Choroid plexus epithelial cell (primary cell): ENCODE results near the gene MOV10L1.
"Not testable (repeated sequence)": the region's sequence is repeated elsewhere in the genome, so short reads cannot be mapped to it uniquely, and the experiment has no call there.

Experiments
- DNase-seq: peaks from one replicate; pipeline ENCODE4 v3.0.0-alpha.2; 2010; ENCODE audit warnings: low read depth
- H3K4me3 ChIP-seq: 2 replicates; pipeline ENCODE4 v1.5.1; 2011; ENCODE audit warnings: low read depth, mild to moderate bottlenecking, control low read depth, low read length, moderate library complexity
- TF ChIP-seq, protein P1 (sequence below): conservative IDR thresholded peaks from 2 replicates; pipeline ENCODE4 v1.5.1; 2011; ENCODE audit warnings: low read depth, mild to moderate bottlenecking, control low read depth, inconsistent platforms, low read length, moderate library complexity

The MOV10L1 gene

DNA sequence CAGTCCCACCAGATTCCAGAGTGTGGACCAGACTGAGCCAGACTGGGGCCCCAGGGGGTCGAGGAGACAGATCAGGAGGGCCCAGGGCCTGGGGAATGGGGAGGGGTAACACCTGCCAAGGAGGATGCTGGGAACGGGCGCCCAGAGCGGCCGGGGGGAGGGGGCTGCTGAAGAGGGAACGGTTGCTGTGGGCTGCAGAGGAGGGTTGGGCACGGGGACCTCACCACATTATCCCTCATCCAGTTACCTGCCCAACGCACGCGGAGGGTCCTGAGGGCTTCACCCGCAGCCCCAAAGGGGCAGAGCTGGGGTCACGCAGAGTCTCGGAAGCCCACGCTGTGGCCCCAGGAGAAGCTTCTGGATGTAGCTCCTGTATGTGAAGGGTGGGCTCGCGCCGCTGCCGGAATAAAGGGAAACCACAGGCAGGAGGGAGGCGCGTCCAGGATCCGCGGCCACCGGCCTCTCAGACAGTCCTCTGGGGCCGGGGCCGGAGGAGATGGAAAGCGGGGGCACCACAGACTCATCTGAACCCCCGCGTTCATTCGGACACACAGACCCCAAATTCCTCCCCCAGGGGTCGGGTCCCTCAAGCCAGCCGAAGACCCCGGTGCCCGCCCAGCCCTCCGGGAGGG is 110.1 kb downstream of the MOV10L1 start:
- peak overlapping the region; percentile 77 for H3K4me3 ChIP-seq
- DNase-seq, result no peak
- TF ChIP-seq, protein P1, sequence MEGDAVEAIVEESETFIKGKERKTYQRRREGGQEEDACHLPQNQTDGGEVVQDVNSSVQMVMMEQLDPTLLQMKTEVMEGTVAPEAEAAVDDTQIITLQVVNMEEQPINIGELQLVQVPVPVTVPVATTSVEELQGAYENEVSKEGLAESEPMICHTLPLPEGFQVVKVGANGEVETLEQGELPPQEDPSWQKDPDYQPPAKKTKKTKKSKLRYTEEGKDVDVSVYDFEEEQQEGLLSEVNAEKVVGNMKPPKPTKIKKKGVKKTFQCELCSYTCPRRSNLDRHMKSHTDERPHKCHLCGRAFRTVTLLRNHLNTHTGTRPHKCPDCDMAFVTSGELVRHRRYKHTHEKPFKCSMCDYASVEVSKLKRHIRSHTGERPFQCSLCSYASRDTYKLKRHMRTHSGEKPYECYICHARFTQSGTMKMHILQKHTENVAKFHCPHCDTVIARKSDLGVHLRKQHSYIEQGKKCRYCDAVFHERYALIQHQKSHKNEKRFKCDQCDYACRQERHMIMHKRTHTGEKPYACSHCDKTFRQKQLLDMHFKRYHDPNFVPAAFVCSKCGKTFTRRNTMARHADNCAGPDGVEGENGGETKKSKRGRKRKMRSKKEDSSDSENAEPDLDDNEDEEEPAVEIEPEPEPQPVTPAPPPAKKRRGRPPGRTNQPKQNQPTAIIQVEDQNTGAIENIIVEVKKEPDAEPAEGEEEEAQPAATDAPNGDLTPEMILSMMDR, result no peak

DNA sequence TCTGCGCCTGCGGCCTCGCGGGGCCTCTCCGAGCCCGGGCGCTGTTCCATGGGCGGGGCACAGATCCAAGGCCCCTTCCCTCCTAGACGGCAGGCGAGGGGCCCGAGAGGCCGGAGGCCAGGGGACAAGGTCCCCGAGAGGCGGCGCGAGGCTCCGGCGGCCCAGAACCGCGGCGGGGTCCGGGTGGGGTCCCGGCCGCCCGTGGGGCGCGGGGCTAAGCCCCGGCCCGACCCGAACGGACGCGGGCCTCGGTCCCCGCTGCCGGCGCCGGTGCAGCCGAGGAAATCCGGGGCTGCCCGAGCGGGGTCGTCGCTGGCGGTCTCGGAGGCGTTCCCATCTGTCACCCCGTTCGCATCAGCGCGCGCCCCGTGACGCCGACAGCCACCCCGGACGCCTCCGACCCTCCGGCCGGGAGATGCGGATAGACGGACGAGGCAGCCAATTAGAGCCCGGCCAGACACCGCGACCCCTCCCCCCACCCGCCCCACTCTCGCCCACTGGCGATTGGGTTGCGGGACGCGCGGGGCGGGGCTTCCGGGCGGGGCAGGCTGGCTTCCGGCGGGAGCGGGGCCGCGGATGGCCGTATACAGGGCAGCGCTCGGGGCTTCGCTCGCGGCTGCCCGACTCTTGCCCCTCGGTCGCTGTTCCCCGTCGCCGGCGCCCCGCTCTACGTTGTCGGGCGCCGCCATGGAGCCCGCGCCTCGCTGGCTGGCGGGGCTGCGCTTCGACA is 110.8 kb downstream of the MOV10L1 start, which contains the start of gene SELENOO:
Gene SELENOO, plus strand, starts transcription at position 551 of the 730 bp plus-strand sequence. Its CDS starts 26 bp downstream, at position 577.
- peak; percentile 89 for DNase-seq
- TF ChIP-seq, protein P1, result no peak
- peak within 1 kb of the TSS; percentile 77 for H3K4me3 ChIP-seq

DNA sequence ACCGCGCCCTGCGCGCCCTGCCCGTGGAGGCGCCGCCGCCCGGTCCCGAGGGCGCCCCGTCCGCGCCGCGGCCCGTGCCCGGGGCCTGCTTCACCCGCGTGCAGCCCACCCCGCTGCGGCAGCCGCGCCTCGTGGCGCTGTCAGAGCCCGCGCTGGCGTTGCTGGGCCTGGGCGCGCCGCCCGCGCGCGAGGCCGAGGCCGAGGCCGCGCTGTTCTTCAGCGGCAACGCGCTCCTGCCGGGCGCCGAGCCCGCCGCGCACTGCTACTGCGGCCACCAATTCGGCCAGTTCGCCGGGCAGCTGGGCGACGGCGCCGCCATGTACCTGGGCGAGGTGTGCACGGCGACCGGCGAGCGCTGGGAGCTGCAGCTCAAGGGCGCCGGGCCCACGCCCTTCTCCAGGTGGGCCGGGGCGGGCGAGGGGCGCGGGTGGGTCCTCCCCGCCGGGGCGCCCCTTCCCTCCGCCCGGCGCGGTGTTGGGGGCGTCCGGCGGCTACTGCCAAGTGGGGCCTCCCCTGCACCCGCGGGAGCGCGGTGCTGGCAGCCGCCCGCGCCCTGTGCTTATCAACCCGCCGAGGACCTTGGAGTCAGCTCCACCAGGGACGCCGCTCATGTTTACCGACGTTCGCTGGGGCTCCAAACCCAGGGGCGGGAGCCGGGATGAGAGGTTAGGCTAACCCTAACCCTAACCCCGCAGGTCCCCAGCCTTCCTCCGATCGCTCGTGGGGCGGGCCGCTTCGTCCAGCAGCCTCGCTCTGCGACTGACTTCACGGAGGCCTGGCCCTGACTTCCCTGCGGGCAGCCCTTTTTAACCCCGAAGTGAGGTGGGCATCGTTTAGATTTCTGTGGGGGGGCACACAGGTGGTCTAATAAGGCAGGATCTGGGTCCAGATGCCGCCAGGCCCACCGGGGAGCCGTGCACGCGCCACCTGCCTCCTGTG is 111.7 kb downstream of the MOV10L1 start:
- TF ChIP-seq, protein P1, result no peak
- peak overlapping the region; percentile 77 for H3K4me3 ChIP-seq
- DNase-seq, result no peak

DNA sequence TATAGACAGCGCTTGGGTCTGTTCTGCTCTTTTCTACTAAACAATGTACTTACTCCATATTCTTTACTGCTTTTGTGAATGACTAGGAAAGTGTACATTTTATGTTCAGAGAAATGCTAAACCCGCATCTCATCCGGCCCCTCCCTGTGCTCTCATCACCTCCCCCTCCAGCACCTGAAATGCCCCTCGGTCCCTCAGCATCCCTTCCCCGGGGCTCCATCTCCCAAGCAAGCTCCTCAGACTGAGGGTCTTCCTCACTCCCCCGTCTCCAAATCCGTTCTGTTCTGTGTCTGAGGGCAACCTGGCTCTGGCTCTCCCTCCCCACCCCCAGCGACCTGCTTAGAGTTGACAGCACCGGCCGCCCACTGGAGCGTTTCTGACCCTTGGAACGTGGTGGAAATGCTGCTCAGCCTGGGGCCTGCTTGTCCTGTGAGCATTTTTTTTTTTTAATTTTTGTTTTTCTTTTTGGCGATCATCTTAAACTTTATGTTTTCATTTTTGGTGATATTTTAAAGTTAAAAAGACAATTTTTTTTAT is 112.4 kb downstream of the MOV10L1 start:
- DNase-seq, result no peak
- peak overlapping the region; percentile 77 for H3K4me3 ChIP-seq
- TF ChIP-seq, protein P1, result no peak

DNA sequence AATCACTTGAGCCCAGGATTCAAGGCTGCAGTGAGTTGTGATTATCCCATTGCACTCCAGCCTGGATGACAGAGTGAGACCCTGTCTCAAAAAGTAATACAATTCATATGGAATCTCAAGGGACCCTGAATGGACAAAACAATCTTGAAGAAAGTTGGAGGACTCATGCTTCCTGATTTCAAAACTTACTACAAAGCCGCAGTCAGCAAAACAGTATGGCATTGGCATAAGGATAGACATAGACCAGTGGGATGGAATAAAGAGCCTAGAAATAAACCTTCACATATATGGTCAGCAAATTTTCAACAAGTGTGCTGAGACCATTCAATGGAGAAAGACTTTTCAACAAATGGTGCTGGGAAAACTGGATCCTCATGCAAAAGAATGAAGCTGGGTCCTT is 113.5 kb downstream of the MOV10L1 start:
- no peak overlapping the region for H3K4me3 ChIP-seq
- TF ChIP-seq, protein P1, result no peak
- no peak for DNase-seq

DNA sequence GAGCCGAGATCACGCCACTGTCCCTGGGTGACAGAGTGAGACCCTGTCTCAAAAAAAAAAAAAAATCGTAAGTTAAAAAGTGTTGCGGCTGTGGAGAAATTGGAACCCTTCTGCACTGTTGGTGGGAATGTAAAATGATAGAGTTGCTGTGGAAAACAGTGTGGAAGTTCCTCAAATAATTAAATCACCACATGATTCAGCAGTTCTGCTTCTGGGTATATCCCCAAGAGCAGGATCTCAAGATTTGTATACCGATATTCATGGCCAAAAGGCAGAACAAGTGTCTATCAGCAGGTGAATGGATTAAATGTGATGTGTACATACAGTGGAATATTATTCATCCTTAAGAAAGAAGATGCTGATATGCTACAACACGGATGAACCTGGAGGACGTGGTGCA is 114.8 kb downstream of the MOV10L1 start:
- no peak for DNase-seq
- no peak overlapping the region for H3K4me3 ChIP-seq
- TF ChIP-seq, protein P1, result no peak

DNA sequence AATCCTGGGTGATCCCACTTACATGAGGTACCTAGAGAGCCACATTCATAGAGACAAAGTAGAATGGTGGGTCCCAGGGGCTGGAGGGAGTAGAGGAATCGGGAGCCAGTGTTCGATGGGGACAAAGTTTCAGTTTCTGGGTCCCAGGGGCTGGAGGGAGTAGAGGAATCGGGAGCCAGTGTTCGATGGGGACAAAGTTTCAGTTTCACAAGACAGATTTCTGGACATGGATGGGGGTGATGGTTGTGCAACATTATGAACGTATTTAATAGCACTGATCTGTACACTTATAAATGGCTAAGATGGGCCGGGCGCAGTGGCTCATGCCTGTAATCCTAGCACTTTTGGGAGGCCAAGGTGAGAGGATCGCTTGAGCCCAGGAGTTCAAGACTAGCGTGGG is 115.2 kb downstream of the MOV10L1 start:
- DNase-seq, H3K4me3 ChIP-seq: not testable (repeated sequence)
